GM21737 (cell line): Measurements from ENCODE around the gene SPRN.
"Not testable (repeated sequence)": the region's sequence is repeated elsewhere in the genome, so short reads cannot be mapped to it uniquely, and the experiment has no call there.

Source experiments
- ATAC-seq: cut with Tn5 transposase; IDR thresholded peaks from one replicate; pipeline ENCODE4 v1.9.1; 2021; ENCODE audit warnings: mild to moderate bottlenecking, moderate library complexity; ENCODE audit not compliant: unreplicated experiment

The SPRN gene, protein sequence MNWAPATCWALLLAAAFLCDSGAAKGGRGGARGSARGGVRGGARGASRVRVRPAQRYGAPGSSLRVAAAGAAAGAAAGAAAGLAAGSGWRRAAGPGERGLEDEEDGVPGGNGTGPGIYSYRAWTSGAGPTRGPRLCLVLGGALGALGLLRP

DNA sequence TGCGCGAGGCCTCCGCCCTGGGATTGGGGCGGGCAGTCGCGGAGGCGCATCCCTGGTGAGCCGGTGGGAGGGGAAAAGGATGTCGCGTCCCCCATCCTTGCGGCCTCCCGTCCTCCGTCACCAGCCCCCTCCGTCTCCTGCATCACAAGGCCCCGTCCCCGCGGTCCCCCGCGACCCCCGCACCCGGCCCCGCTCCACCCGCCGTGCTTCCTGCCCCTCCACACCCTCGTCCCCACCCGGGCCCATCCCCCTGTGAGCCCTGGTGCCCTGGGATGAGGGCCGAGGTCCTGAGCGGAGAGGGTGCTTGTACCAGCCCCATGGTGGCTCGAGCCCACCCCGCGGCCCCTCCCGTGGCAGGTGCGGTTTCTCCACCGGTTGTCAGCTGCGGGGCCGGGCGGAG, at the start of gene SPRN:
Gene SPRN (minus strand): TSS at position 25 of the 400 bp plus-strand sequence. CDS start 944 bp downstream, outside the sequence.
- ATAC-seq: not testable (repeated sequence)

DNA sequence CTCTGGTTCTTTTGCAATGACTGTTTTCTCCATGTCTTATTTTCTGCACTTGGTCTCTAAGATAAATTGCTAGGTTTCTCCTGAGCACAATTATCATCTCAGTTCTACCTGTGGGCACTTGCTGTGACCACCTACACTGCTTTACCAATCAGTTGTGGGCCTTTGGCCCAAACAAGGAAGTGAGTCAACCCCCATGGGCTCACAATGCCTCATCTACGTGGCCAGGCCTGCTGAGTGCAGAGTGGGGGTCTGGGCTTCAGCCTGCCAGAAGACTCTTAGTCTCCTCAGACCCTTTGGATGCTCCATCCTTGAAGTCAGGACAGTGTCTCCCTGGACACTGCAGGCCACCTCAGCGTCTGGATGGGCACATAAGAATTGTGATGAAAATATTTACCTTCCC, 49.6 kb upstream of the SPRN start:
- ATAC-seq: no peak

DNA sequence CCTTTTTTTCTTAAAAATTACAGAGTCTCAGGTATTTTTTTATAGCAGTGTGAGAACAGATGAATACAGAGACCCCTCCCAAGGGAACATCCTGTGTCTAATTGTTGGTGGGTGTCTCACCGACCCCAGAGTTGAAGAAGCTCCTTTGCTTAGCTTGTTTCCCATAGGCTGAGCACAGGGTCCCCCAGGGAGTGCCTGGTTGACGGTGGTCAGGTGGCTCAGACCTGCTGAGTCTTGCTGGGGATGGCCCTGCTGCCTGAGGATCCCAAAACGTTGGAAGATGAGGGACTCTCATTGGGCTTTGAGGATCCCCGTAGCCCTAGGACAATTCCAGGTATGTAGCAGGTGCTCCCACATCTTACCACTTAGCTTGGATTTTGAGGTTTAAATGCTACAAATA, 48.8 kb upstream of the SPRN start:
- no peak for ATAC-seq

DNA sequence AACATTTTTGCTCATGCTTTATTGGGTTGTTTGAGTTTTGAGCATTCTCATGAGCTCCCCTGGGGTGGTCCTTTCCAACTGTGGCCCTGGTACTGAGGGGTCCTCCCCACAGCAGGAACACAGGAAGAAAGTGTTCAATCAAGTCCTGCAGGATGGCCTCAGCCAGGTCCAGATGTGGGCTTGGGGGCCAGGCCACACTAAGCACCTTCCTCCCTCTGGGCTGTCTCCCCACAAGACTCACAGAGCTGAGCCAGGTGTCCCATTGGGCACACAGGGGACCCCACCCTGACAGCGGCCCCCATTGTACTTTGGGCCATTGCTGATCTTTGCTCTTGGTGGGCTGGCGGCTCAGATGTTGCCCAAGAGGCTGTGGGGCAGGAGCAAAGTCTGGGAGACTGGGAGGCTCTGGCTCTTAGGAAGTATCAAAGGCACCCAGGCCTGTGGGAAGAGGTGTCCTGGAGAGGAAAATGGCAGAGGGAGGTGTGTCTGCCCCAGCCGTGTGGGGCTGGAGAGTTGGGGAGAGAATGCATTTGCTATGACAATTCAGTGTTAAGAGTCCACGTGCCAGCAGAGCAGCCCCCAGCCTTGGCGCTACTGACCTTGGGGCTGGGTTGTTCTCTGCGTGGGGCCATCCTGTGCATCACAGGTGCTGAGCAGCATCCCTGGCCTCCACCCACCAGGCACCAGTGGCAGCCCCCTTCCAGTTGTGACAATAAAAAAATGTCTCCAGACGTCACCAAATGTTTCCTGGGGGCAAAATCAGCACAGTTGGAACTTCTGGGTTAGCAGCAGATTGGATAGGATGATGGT, 47.1 kb upstream of the SPRN start:
- ATAC-seq: no peak

- not testable (repeated sequence) for ATAC-seq
These were observed 44.8 kb upstream of the SPRN start for GRCh38 chr10:133469205-133469604.

DNA sequence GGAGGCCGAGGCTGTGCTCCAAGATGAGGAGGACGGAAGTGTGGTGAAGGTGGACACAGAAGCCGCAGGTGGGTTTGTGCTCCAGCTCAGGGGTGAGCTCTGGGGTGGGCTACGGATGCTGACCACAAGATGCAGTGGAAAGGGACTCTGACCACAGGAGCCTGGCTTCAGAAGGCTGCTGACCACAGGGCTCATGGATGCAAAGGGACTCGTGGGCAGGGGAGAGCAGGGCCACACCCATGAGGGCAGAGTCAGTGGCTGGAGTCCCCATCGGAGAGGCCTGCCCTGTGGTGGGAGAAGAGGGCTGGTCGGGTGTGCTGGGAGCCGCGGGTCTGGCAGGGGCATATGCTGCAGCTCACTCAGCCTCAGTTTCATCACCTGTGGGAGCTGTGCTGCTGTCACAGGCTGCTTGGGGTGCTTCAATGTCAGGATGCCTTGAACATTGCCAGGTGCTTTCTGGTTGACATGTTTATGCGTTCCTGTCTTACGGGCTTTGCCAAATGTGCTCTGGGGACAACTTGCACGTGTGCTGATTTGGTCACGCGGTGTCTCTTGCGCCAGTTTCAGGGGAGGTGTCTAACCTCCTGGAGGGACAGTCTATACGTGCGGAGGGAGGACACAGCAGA, 43.0 kb upstream of the SPRN start:
- no peak for ATAC-seq

GRCh38 chr10:133466683-133467275, 42.4 kb upstream of the SPRN start:
- ATAC-seq: no peak

GRCh38 chr10:133465950-133466474, 41.6 kb upstream of the SPRN start:
- no peak for ATAC-seq

DNA sequence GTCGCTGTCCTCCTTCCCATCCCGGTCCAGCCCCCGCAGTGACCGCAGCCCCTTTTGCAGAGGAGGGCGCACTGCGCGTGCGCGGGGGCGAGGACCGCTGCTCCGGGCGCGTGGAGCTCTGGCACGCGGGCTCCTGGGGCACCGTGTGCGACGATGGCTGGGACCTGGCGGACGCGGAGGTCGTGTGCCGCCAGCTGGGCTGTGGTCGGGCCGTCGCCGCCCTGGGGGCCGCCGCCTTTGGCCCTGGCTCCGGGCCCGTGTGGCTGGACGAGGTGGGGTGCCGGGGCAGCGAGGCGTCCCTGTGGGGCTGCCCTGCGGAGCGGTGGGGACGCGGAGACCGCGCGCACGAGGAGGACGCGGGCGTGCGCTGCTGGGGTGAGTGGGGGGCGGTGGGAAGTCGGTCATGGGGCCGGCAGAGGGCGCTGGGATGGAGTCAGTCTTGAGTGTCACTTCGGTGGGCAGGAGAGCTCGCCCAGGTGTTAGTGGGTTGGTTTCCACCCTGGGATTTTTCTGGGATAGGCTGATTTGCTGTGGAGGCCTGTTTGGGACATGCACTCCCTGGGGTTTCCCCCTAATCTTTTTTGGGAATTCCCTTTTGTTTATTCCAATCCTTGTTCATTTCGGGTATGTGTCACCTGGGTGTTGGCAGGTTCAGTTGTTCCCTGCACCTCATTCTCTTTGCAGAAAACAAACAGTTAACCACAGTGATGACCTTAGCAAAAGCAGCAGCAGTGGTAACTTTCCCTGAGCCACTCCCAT, 40.9 kb upstream of the SPRN start:
- no peak for ATAC-seq

GRCh38 chr10:133464582-133465031, 40.2 kb upstream of the SPRN start:
- ATAC-seq: no peak

GRCh38 chr10:133462512-133463305, 38.3 kb upstream of the SPRN start:
- ATAC-seq: no peak

- ATAC-seq: no peak
These were observed 37.4 kb upstream of the SPRN start for GRCh38 chr10:133461841-133462240.

DNA sequence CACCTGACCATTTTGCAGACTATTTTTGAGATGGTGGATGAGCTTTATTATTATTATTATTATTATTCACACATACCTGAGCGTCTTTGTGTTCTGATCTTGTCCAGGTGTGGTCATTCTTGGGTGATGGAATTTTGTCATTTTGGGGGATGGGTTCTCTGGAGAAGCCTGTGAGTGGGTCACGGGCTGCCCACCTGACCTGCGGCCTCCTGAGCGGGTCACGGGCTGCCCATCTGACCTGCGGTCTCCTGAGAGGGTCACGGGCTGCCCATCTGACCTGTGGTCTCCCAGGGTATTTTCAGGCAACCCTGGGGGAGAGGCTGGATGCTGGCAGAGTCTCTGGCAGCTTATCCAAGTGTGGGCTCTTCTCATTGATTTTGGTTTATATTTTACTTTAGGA, 36.6 kb upstream of the SPRN start:
- ATAC-seq: no peak

GRCh38 chr10:133460208-133460769, 35.9 kb upstream of the SPRN start:
- no peak for ATAC-seq

DNA sequence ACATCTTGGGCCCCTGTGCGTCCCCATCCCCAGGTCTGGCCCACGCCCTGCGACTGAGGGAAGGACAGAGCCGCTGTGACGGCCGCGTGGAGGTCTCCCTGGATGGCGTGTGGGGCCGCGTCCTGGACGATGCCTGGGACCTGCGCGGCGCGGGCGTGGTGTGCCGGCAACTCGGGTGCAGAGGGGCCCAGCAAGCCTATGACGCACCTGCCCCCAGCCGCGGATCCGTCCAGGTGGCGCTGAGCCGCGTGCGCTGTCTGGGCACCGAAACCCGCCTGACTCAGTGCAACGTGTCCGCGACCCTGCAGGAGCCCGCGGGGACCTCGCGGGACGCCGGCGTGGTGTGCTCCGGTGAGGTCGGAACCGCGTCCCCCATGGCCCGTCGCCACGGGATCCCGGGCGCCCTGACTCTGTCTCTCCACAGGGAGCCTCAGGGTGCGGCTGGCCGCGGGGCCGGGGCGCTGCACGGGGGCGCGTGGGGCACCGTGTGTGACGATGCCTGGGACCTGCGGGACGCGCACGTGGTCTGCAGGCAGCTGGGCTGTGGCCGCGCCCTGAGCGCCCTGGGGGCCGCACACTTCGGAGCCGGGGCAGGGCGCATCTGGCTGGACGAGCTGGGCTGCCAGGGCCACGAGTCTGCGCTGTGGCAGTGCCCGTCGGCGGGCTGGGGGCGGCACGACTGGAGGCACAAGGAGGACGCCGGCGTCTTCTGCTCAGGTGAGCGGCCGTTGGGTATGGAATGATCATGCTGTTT, 35.2 kb upstream of the SPRN start:
- no peak for ATAC-seq

DNA sequence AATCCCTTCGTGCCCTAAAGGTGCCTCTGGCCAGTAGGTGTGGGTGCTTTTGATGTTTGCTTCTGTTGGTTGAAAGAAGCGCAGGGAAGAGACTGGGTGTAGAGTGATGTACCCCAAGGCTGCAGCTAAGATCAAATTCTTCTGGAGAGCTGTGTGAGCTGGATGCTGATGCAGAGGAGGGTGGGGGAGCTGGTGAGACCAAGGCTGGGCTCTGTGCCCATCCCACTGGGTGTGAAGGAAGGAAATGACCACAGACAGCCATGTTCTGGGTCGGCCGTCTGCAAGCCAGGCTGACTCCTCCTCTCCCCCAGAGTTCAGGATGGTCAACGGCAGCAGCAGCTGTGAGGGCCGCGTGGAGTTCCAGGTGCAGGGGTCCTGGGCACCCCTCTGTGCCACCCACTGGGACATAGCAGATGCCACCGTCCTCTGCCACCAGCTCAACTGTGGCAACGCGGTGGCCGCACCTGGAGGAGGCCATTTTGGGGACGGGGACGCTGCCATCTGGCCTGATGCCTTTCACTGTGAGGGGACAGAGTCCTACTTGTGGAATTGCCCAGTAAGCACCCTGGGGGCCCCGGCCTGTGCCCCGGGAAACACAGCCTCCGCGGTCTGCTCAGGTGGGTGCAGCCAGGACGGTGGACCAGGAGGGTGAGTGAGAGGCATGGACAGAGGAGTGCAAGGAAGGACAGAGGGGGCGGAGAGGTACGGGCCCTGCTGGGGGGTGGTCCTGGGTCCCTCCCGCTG, 34.5 kb upstream of the SPRN start:
- ATAC-seq: no peak

DNA sequence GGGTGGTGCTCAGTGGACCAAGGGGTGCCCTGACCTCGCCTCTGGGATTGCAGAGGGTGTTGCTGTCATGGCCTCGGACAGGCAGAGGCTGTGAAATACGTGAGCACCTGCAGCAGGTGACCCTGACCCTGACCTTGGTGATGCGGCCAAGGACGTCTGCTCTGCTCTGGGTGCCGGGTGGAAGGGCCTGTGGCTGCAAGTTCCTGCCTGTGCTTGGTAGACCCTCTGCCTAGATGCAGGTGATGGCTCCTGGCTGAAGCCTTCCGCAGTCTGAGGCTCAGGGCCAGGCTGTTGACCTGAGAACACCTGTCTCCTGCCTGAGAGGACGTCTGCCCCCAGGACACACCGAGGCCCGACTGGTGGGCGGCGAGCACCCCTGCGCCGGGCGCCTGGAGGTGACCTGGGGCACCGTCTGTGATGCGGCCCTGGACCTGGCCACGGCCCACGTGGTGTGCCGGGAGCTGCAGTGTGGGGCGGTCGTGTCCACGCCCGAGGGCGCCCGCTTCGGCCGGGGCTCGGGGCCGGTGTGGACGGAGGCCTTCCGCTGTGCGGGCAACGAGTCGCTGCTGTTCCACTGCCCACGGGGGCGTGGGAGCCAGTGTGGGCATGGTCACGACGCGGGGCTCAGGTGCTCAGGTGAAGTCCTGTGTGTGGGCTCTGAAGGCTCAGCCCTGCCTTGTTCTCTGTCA, 33.7 kb upstream of the SPRN start:
- no peak for ATAC-seq
